IPS-NIHi7 (cell line): ENCODE measurements around the gene PKM.
A peak's percentile ranks its signal among the peaks of the same experiment; 100 is the strongest.
"Not testable (repeated sequence)": the region's sequence is repeated elsewhere in the genome, so short reads cannot be mapped to it uniquely, and the experiment has no call there.

ENCODE experiments used
- DNase-seq: peaks from one replicate; pipeline ENCODE4 v3.0.0; 2012; ENCODE audit warnings: mixed read lengths; ENCODE audit errors: extremely low spot score

The PKM gene

GRCh38 chr15:72176159-72176558 is 54.8 kb downstream of the PKM start:
- no peak for DNase-seq

GRCh38 chr15:72175186-72176044 is 55.6 kb downstream of the PKM start:
- no peak for DNase-seq

GRCh38 chr15:72174551-72175165 is 56.3 kb downstream of the PKM start:
- DNase-seq, result no peak

GRCh38 chr15:72173864-72174550 is 57.0 kb downstream of the PKM start:
- DNase-seq, result no peak

- peak; percentile 3 for DNase-seq
Measured at GRCh38 chr15:72173401-72173800, 57.6 kb downstream of the PKM start.

- peak; percentile 3 for DNase-seq
Measured at GRCh38 chr15:72172796-72173195, 58.2 kb downstream of the PKM start.

GRCh38 chr15:72171978-72172377 is 59.0 kb downstream of the PKM start:
- DNase-seq, result not testable (repeated sequence)

GRCh38 chr15:72170691-72171090 is 60.3 kb downstream of the PKM start:
- no peak for DNase-seq

GRCh38 chr15:72169921-72170611 is 60.9 kb downstream of the PKM start:
- DNase-seq, result no peak

GRCh38 chr15:72169236-72169920 is 61.6 kb downstream of the PKM start:
- no peak for DNase-seq

- no peak for DNase-seq
Measured at GRCh38 chr15:72168808-72169190, 62.2 kb downstream of the PKM start.

GRCh38 chr15:72168131-72168807 is 62.7 kb downstream of the PKM start:
- DNase-seq, result no peak

GRCh38 chr15:72167445-72167844 is 63.5 kb downstream of the PKM start:
- no peak for DNase-seq

- DNase-seq, result no peak
Measured at GRCh38 chr15:72166716-72167417, 64.1 kb downstream of the PKM start.

- no peak for DNase-seq
Measured at GRCh38 chr15:72163719-72164118, 67.3 kb downstream of the PKM start.

- no peak for DNase-seq
Measured at GRCh38 chr15:72162569-72162968, 68.4 kb downstream of the PKM start.

GRCh38 chr15:72161361-72162132 is 69.4 kb downstream of the PKM start:
- DNase-seq, result no peak

GRCh38 chr15:72160696-72161245 is 70.2 kb downstream of the PKM start:
- no peak for DNase-seq

- no peak for DNase-seq
Measured at GRCh38 chr15:72156928-72157327, 74.1 kb downstream of the PKM start.
